ENCODE data around the gene POLK. TPM values are rescaled to one million over a fixed set of nuclear protein-coding genes. Genes with fewer than 3 reads are reported as not detected.

POLK gene
- total RNA-seq, 5 donors from 2014 or later (not counting 1 experiment from before 2014, with no cell fraction given), result 21.8 to 26.2 (median 25.0) TPM

DNA sequence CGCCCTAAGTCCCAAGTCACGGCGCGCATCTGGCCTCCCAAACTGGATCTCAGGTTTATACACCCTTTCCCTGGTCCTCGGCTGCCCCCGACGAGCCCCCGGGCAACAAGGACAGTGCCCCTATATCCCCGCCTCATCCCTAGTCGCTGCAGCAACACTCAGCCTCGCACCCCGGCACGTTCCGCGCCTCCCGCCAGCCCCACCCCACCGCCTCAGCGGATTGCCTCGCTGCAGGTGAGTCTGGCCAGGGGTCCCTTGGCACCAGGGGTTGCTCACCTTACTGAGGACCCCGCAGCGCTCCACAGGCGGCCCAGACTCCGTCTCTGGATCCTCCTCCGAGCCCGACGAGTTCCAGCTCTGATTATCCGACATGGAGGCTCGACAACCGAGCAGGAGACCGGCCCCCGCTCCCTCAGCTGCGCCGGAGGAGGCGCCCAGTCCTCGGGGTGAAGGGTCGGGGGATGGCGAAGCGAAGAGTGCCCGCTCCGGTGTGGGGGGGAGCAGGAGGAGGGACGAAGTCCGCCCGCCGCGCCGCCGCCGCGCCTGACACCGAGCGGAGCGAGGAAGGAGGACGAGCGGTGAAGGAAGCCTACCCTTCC, 756 bp upstream of the POLK start:
- WGBS (ENCODE audit: insufficient coverage), result under 1% methylated on average over 45 of the region's 54 CpGs
- H3K27me3 ChIP-seq (replicated peaks in 1 of 2; ENCODE audit: control insufficient read depth in 2 of 2, extremely low read depth in 1 of 2, insufficient read depth in 2 of 2, low read length in 1 of 2), result no peaks in the 10 kb centered on the region
- H3K9me3 ChIP-seq, result no peaks in the 10 kb centered on the region
- ChIA-PET POLR2A (interaction anchor here in 1 of 2 donors (0.5 to 0.6 kb wide), 2 partner anchors 147 to 958 kb away, joined by 3 read pairs; no protein-coding TSS in a partner anchor), CTCF (no interaction called here)
- ATAC-seq (replicated peaks in 1 of 4) (peak; percentile 53 to 58 (median 56)), DNase-seq (peak in 25 of 35 experiments; percentile 5 to 57 (median 28))
- H3K36me3 ChIP-seq (ENCODE audit: control insufficient read depth in 2 of 2, extremely low read depth in 1 of 2, insufficient read depth in 1 of 2, low read length in 1 of 2), result peaks cover 0 to under 1% of the 10 kb centered on the region in 2 donors
- H3K4me3 ChIP-seq (ENCODE audit: control insufficient read depth in 1 of 2, extremely low read depth in 1 of 2, low read length in 1 of 2), result peak overlapping the region; percentile 84 to 87
- Mint-ChIP-seq H3K36me3 (peaks cover 4% of the 10 kb centered on the region), H3K4me1 (peaks cover 57 to 69% (median 68%) of the 10 kb centered on the region in 3 donors), H3K27ac (peak overlapping the region; percentile 91 to 94), H3K27me3 (no peaks in the 10 kb centered on the region), H3K4me3 (peak overlapping the region; percentile 93 to 94 (median 93)), H3K9me3 (no peaks in the 10 kb centered on the region)
- H3K4me1 ChIP-seq (ENCODE audit: control insufficient read depth in 1 of 2, extremely low read depth in 1 of 2, insufficient read depth in 2 of 2, low read length in 2 of 2), result peaks cover 17 to 24% of the 10 kb centered on the region in 2 experiments
- peak overlapping the region; percentile 56 for H3K27ac ChIP-seq (ENCODE audit: low read length)

DNA sequence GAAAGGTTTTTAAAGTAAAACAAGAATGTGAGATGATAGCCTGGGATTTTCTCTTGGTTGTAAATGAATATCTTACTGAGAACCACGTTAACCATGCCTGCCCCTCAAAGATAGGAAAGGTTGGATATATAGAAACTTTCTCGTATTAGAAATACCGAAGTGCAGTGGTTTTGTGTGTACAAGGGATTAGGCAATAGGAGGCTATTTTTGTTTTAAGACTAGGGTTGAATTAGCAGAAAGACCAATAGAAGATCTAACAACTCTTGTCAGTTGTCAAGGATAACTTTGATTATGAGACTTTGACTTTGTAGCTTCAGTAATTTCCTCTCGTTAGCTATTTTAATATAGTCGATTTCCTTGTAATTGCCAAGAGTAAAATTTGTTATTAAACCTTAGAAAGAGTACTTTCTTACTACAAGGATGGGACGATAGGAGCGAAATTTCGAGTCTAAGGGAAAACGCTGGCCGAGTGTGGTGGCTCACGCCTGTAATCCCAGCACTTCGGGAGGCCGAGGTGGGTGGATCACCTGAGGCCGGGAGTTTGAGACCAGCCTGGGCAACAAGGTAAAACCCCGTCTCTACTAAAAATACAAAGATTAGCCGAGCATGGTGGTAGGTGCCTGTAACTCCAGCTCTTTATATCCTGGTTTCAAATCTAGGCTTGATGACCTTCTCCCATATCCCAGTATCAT, 838 bp downstream of the POLK start:
- H3K4me1 ChIP-seq (ENCODE audit: control insufficient read depth in 1 of 2, extremely low read depth in 1 of 2, insufficient read depth in 2 of 2, low read length in 2 of 2), result peaks cover 17 to 24% of the 10 kb centered on the region in 2 experiments
- no peak for ATAC-seq (replicated peaks in 1 of 4)
- H3K9me3 ChIP-seq, result no peaks in the 10 kb centered on the region
- Mint-ChIP-seq H3K36me3 (peaks cover 7% of the 10 kb centered on the region), H3K27ac (peak overlapping the region; percentile 91 to 94), H3K9me3 (no peaks in the 10 kb centered on the region), H3K4me1 (peaks cover 61 to 71% (median 69%) of the 10 kb centered on the region in 3 donors), H3K4me3 (peak overlapping the region; percentile 93 to 94 (median 93)), H3K27me3 (no peaks in the 10 kb centered on the region)
- ChIA-PET POLR2A (interaction anchor here in 1 of 2 donors (1.2 kb wide), 1 partner anchor 205 kb away, joined by 4 read pairs; the partner anchor contains the start of gene POC5), CTCF (interaction anchor here in 1 of 2 donors (0.9 kb wide), 1 partner anchor 1213 kb away, joined by 3 read pairs; no protein-coding TSS in a partner anchor)
- peak overlapping the region; percentile 73 for H3K27ac ChIP-seq (ENCODE audit: low read length)
- H3K27me3 ChIP-seq (replicated peaks in 1 of 2; ENCODE audit: control insufficient read depth in 2 of 2, extremely low read depth in 1 of 2, insufficient read depth in 2 of 2, low read length in 1 of 2), result no peaks in the 10 kb centered on the region
- WGBS (ENCODE audit: insufficient coverage), result 75% methylated on average over 15 of the region's 16 CpGs
- peak overlapping the region; percentile 83 to 84 for H3K4me3 ChIP-seq (ENCODE audit: control insufficient read depth in 1 of 2, extremely low read depth in 1 of 2, low read length in 1 of 2)
- no peak for DNase-seq
- no peaks in the 10 kb centered on the region for H3K36me3 ChIP-seq (ENCODE audit: control insufficient read depth in 2 of 2, extremely low read depth in 1 of 2, insufficient read depth in 1 of 2, low read length in 1 of 2)

DNA sequence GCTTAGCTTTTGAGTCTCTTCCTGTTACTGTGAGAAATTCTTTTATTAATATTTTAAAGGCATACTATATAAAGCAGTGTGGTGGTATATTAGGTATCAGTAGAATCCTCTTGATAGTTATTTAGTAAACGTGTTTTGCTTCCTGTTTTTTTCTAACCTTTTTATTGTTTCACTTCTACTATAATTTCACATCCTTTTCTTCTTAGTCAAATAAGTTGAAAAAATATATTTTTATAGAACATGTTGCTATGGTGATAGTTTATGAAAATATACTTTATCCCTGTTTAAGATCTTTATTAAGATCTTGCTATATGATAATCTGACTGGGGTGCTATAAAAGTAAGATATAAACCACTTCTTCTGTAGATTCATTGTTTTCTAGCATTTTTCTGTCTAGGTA, 2.1 kb downstream of the POLK start:
- Mint-ChIP-seq H3K36me3 (peaks cover 13% of the 10 kb centered on the region), H3K27me3 (no peaks in the 10 kb centered on the region), H3K4me1 (peaks cover 61 to 69% (median 68%) of the 10 kb centered on the region in 3 donors), H3K27ac (no peak overlapping the region), H3K9me3 (no peaks in the 10 kb centered on the region), H3K4me3 (no peak overlapping the region)
- DNase-seq (no peak), ATAC-seq (replicated peaks in 1 of 4) (no peak)
- no CpG with 5 or more reads among the region's 1 CpG for WGBS (ENCODE audit: insufficient coverage)
- H3K4me3 ChIP-seq (ENCODE audit: control insufficient read depth in 1 of 2, extremely low read depth in 1 of 2, low read length in 1 of 2), result no peak overlapping the region
- H3K27me3 ChIP-seq (replicated peaks in 1 of 2; ENCODE audit: control insufficient read depth in 2 of 2, extremely low read depth in 1 of 2, insufficient read depth in 2 of 2, low read length in 1 of 2), result no peaks in the 10 kb centered on the region
- POLR2A ChIA-PET, result no interaction called here
- H3K9me3 ChIP-seq, result no peaks in the 10 kb centered on the region
- H3K36me3 ChIP-seq (ENCODE audit: control insufficient read depth in 2 of 2, extremely low read depth in 1 of 2, insufficient read depth in 1 of 2, low read length in 1 of 2), result no peaks in the 10 kb centered on the region
- no peak overlapping the region for H3K27ac ChIP-seq (ENCODE audit: low read length)
- CTCF ChIA-PET, result no interaction called here
- H3K4me1 ChIP-seq (ENCODE audit: control insufficient read depth in 1 of 2, extremely low read depth in 1 of 2, insufficient read depth in 2 of 2, low read length in 2 of 2), result peaks cover 20 to 21% of the 10 kb centered on the region in 2 experiments

DNA sequence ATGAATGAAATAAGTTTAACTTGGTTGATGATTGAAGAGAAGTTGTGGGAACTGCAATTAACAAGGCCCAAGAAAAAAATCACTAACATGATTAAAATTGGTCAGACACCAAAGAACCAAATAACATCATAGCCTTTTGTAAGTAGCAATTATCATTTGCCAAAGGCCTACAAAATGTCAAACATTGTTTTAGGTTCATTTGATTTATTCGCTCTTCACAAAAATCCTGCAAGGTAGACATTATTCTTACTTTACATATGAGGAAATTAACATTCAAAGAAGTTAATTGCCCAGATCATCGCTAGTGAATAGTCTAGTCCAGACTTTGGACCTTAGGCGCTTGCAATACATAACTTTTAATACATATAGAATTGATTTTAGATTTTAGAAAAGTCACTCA, 2.6 kb downstream of the POLK start:
- Histone ChIP-seq H3K4me3 (ENCODE audit: control insufficient read depth in 1 of 2, extremely low read depth in 1 of 2, low read length in 1 of 2) (no peak overlapping the region), H3K27ac (ENCODE audit: low read length) (no peak overlapping the region), H3K36me3 (ENCODE audit: control insufficient read depth in 2 of 2, extremely low read depth in 1 of 2, insufficient read depth in 1 of 2, low read length in 1 of 2) (no peaks in the 10 kb centered on the region), H3K9me3 (no peaks in the 10 kb centered on the region), H3K27me3 (replicated peaks in 1 of 2; ENCODE audit: control insufficient read depth in 2 of 2, extremely low read depth in 1 of 2, insufficient read depth in 2 of 2, low read length in 1 of 2) (no peaks in the 10 kb centered on the region), H3K4me1 (ENCODE audit: control insufficient read depth in 1 of 2, extremely low read depth in 1 of 2, insufficient read depth in 2 of 2, low read length in 2 of 2) (peaks cover 16 to 20% of the 10 kb centered on the region in 2 experiments)
- Mint-ChIP-seq H3K27ac (no peak overlapping the region), H3K36me3 (peaks cover 16% of the 10 kb centered on the region), H3K9me3 (no peaks in the 10 kb centered on the region), H3K4me3 (no peak overlapping the region), H3K4me1 (peaks cover 63 to 70% (median 68%) of the 10 kb centered on the region in 3 donors), H3K27me3 (no peaks in the 10 kb centered on the region)
- DNase-seq (no peak), ATAC-seq (replicated peaks in 1 of 4) (no peak)
- ChIA-PET POLR2A (no interaction called here), CTCF (no interaction called here)
- no CpG with 5 or more reads among the region's 3 CpGs for WGBS (ENCODE audit: insufficient coverage)

DNA sequence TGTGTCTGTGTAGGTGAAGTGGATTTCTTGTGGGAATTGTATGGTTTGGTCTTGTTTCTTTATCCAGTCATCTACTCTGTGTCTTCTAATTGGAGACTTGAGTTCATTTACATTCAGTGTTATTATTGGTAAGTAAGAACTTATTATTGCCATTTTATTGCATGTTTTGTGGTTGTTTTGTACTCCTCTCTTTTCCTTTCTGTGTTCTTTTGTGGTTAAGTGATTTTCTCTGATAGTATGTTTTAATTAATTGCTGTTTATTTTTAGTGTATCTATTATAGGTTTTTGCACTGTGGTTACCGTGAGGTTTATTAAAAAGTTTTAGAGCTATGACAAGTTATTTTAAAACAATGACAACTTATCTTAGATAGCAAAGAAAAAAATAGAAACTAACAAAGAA, 8.1 kb downstream of the POLK start:
- H3K27me3 ChIP-seq (replicated peaks in 1 of 2; ENCODE audit: control insufficient read depth in 2 of 2, extremely low read depth in 1 of 2, insufficient read depth in 2 of 2, low read length in 1 of 2), result no peaks in the 10 kb centered on the region
- WGBS (ENCODE audit: insufficient coverage), result no CpG with 5 or more reads among the region's 1 CpG
- H3K27ac ChIP-seq (ENCODE audit: low read length), result no peak overlapping the region
- peaks cover 4 to 21% (median 15%) of the 10 kb centered on the region in 3 donors for H3K9me3 Mint-ChIP-seq
- H3K36me3 Mint-ChIP-seq, result peaks cover 44% of the 10 kb centered on the region
- H3K27me3 Mint-ChIP-seq, result no peaks in the 10 kb centered on the region
- H3K4me3 Mint-ChIP-seq, result no peak overlapping the region
- peaks cover 50 to 57% (median 54%) of the 10 kb centered on the region in 3 donors for H3K4me1 Mint-ChIP-seq
- H3K36me3 ChIP-seq (ENCODE audit: control insufficient read depth in 2 of 2, extremely low read depth in 1 of 2, insufficient read depth in 1 of 2, low read length in 1 of 2), result no peaks in the 10 kb centered on the region
- ATAC-seq (replicated peaks in 1 of 4) (no peak), DNase-seq (no peak)
- H3K27ac Mint-ChIP-seq, result no peak overlapping the region
- peaks cover 8% of the 10 kb centered on the region for H3K9me3 ChIP-seq
- peaks cover 3% of the 10 kb centered on the region in 2 experiments for H3K4me1 ChIP-seq (ENCODE audit: control insufficient read depth in 1 of 2, extremely low read depth in 1 of 2, insufficient read depth in 2 of 2, low read length in 2 of 2)
- ChIA-PET CTCF (interaction anchor here in 1 of 2 donors (0.6 kb wide), 1 partner anchor 20 kb away, joined by 3 read pairs; no protein-coding TSS in a partner anchor), POLR2A (no interaction called here)
- H3K4me3 ChIP-seq (ENCODE audit: control insufficient read depth in 1 of 2, extremely low read depth in 1 of 2, low read length in 1 of 2), result no peak overlapping the region

DNA sequence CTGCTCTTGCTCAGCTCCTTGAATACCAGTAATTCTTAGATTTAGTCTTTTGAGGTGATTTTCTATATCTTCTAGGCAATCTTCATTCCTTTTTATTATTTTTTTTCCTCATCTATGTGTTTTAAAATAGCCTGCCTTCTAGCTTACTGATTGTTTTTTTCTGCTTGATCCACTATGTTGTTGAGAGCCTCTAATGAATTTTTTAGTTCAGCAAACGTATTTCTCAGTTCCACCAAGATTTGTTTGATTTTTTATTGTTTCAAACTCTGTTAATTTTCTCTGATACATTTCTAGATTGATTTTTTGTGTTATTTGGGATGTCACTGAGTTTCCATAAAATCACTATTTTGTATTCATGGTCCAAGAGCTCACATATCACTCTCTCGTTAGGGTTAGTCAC, 9.5 kb downstream of the POLK start:
- CTCF ChIA-PET, result no interaction called here
- Mint-ChIP-seq H3K27me3 (no peaks in the 10 kb centered on the region), H3K9me3 (peaks cover 4 to 21% (median 15%) of the 10 kb centered on the region in 3 donors), H3K4me3 (no peak overlapping the region), H3K36me3 (peaks cover 41% of the 10 kb centered on the region), H3K4me1 (peaks cover 60 to 64% (median 64%) of the 10 kb centered on the region in 3 donors), H3K27ac (no peak overlapping the region)
- no peak overlapping the region for H3K27ac ChIP-seq (ENCODE audit: low read length)
- DNase-seq (no peak), ATAC-seq (replicated peaks in 1 of 4) (no peak)
- no CpG with 5 or more reads among the region's 2 CpGs for WGBS (ENCODE audit: insufficient coverage)
- POLR2A ChIA-PET, result no interaction called here
- peaks cover 3 to 13% of the 10 kb centered on the region in 2 experiments for H3K4me1 ChIP-seq (ENCODE audit: control insufficient read depth in 1 of 2, extremely low read depth in 1 of 2, insufficient read depth in 2 of 2, low read length in 2 of 2)
- H3K4me3 ChIP-seq (ENCODE audit: control insufficient read depth in 1 of 2, extremely low read depth in 1 of 2, low read length in 1 of 2), result no peak overlapping the region
- no peaks in the 10 kb centered on the region for H3K27me3 ChIP-seq (replicated peaks in 1 of 2; ENCODE audit: control insufficient read depth in 2 of 2, extremely low read depth in 1 of 2, insufficient read depth in 2 of 2, low read length in 1 of 2)
- H3K36me3 ChIP-seq (ENCODE audit: control insufficient read depth in 2 of 2, extremely low read depth in 1 of 2, insufficient read depth in 1 of 2, low read length in 1 of 2), result no peaks in the 10 kb centered on the region
- H3K9me3 ChIP-seq, result peaks cover 8% of the 10 kb centered on the region
